NCI-H2107 (cell line): Measurements from ENCODE around the gene PDCD4.
"Not testable (repeated sequence)": the region's sequence is repeated elsewhere in the genome, so short reads cannot be mapped to it uniquely, and the experiment has no call there.

Experiments
- DNase-seq: peaks from one replicate; lab custom pipeline; 2025; lab: John Stamatoyannopoulos, UW

Gene PDCD4

DNA sequence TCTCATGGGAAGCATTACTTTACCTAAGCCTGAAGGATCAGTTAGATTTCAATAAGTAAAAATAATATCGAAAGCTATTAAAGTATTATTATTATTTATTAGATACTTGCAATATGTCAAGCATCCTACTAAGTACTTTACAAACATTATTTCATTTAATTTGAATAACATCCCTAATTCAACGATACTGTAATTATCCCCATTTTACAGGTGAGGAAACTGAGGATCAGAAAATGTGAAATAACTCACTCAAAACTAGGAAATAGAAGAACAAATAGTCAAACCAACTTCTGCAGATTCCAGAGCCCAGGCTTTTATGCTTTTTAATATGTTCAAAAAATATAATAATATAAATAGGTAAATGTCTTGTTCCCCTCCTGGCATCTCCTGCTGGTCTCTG is 10.3 kb upstream of the PDCD4 start:
- no peak for DNase-seq

DNA sequence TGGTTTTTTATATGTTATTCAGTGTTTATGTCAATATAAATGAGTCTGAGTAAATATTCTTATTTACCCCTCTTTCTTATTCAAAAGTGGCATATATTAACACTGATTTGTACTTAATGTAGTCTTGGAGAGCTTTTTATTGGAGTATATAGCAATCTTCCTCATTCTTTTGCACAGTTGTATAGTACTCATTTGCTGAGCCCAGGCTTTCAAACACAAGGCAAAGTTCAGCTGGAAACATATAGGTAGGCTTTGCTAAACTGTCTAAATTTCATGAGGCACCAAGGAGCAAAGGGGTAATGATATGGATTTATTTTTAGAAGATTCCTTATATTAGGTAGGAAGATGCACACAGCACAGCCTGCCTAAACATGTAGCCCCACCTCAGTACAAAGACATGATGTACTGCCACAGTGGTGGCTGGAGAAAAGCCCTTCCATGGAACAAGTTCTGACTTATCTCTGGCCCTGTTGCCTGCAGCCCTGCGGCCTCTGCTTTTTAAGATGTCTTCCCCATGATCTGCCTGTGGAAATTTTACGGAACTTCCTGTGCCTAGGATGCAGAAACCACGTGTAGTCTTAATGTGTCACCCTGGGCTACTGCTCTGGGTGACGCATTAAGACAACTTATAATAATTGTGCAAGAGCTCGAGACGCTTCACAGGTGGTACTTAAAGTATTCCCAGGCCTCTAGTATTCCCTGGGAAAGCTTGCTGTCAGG is 9.6 kb upstream of the PDCD4 start:
- no peak for DNase-seq

DNA sequence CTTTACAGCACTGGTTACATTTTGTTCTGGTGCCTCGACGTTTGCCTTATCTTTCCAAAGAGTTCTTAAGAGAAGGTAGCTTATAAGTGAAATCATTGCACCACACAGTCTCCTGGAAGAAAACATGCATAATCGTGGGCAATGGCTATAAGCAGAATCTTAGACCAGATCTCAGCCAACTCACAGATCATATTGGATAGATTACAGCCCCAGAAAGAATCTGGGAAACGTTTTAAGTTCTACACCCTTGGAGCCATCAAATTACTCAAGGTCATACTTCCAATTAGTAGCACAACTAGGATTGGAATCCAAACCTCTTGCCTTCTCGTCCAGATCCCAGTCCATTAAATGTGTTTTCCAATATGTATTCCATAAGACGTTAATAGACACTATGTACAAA is 8.8 kb upstream of the PDCD4 start:
- DNase-seq: no peak

GRCh38 chr10:110863361-110863760 is 8.4 kb upstream of the PDCD4 start:
- no peak for DNase-seq

- DNase-seq: no peak
Observed at GRCh38 chr10:110863956-110864355, 7.8 kb upstream of the PDCD4 start.

GRCh38 chr10:110864662-110865140 is 7.0 kb upstream of the PDCD4 start:
- no peak for DNase-seq

DNA sequence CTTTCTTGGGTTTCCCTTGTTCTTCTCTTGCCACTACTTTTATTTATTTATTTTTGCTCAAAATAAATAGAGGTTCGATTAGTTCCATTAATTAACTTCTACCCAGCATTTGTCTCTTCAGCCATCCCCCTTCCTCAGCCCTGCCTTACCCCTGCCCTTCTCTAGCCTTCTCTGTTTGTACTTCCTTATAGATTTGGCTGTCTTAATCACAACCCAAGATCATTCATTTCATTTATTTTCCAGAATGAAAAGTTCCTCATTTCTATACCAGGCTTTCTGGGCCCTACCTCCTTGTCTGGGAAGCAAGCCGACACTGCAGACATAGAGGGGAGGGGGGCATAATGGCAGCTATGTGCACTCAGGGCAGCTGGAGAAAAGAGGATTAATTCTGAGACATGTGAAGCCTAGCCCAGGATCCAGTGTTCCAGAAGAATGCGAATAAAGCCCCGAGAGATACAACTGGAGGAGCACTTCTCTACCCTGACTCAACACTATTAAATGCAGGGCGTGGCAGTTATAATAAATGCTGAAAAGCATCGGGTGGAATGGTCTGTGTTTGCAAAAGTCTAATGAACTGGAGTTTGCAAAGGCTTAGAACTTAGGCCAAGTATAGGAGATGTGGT is 6.4 kb upstream of the PDCD4 start:
- DNase-seq: no peak

GRCh38 chr10:110865809-110866482 is 5.8 kb upstream of the PDCD4 start:
- DNase-seq: no peak

- DNase-seq: not testable (repeated sequence)
Observed at GRCh38 chr10:110867011-110867806, 4.5 kb upstream of the PDCD4 start.

GRCh38 chr10:110867807-110868465 is 3.8 kb upstream of the PDCD4 start:
- DNase-seq: no peak

GRCh38 chr10:110868981-110869380 is 2.7 kb upstream of the PDCD4 start:
- DNase-seq: no peak

GRCh38 chr10:110870823-110871297 is 868 bp upstream of the PDCD4 start:
- DNase-seq: no peak

GRCh38 chr10:110872145-110872983 is 636 bp downstream of the PDCD4 start:
- DNase-seq: no peak

GRCh38 chr10:110872984-110873923 is 1.5 kb downstream of the PDCD4 start:
- DNase-seq: no peak

DNA sequence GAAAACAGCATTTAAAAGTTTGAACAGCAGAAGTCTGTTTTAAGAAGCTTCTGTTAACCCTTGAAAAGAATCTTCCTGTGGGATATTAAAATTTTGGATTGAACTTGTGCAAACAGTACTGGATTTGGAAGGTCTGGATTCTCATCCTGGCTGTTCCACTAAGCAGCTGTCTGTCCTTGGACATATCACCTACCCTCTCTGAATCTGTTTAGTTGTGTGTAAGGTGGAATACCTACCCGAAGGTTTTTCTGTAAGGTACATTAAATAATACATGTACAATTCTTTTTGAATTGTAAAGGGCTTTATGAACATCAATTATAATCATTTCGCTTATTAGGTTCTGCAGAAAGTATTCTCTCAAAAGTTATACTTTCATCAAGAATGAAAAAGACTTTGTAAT is 2.2 kb downstream of the PDCD4 start:
- no peak for DNase-seq

DNA sequence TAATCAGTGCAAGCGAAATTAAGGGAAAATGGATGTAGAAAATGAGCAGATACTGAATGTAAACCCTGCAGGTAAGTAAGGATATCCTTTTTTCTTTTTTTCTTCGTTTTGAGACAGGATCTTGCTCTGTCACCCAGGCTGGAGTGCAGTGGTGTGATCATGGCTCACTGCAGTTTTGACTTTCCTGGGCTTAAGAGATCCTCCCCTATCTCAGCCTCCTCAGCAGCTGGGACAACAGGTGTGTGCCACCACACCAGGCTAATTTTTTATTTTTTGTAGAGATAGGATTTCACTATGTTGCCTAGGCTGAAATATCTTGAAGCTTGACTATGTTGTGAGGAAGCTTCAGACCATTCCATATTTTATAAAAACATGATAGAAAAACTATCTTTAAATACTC is 4.3 kb downstream of the PDCD4 start:
- DNase-seq: no peak

DNA sequence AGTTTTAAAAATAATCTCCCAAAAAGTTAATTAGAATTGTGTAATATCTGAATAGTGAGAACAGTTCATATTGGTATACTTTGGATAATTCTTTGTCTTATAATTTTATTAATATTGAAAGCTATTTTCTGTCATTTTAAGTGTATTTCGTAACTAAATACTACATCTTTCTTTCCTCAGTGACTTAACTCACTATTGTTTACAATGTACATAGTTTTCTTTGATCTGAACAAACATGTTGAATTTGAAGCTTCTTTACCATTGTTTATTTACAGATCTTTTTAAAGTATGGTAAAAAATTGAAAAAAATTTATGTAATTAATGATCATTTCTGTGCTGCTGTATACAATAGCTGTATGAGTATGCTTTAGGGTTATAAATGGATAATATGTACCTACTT is 5.1 kb downstream of the PDCD4 start:
- DNase-seq: no peak

GRCh38 chr10:110880012-110880411 is 8.3 kb downstream of the PDCD4 start:
- no peak for DNase-seq

DNA sequence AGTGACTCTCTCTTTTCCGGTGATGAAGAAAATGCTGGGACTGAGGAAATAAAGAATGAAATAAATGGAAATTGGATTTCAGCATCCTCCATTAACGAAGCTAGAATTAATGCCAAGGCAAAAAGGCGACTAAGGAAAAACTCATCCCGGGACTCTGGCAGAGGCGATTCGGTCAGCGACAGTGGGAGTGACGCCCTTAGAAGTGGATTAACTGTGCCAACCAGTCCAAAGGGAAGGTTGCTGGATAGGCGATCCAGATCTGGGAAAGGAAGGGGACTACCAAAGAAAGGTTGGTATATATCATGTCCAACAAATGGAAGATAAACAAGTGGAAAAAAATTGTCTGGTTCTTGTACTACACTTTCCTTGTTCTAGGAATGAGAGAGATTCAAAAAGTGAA is 9.5 kb downstream of the PDCD4 start:
- no peak for DNase-seq

DNA sequence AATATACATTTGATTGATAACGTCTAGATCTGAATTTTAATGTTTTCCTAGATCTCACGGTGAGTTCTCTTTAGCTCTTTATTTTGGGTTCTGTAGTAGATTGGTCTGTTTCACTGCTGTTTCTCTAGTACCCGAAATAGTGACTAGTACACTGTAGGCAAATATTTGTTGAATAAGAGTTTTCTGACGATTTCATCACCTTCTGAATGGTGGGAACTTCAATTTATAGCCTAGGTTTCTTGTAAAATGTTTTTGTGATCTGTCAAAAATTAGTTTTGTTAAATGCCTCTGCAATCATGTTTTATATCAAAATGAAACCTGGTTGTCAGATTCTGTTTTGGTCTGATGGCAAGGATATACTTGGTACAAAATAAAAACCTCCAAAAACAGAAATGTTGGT is 10.2 kb downstream of the PDCD4 start:
- DNase-seq: no peak
